ENCODE data around the gene ZC3HAV1.

Gene ZC3HAV1

DNA sequence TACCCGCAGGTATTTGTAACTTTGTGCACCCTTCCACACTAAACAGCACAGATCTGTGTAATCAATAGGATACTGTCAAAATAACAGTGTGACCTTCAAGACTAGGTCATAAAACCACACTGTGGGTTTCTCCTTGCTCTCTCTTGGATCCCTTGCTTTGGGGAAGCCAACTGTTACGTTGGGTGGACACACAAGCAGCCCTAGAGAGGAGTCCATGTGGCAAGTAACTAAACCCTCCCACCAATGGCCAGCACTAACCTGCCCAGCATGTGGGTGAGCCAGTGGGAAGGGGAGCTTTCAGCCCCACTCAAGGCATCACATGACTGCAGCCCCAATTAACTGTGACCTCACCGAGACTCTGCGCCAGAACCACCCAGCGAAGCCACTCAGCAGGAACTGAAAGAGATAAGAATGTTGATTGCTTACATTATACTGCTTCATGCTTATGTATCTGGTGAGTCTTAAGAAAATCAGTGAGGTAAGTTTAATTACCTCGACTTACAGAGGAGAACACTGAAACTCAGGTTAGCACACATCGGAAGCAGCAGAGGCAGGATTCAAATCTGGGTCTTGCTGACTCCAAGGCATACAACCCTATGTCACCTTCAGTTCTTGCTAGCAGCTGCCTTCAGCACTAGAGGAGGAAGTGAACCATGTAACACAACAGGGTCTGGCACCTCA lies 9.4 kb upstream of the ZC3HAV1 start:
- no peak overlapping the region for H3K9ac ChIP-seq (ENCODE audit: low read depth, low read length)
- peaks cover 12% of the 10 kb centered on the region for H3K4me1 ChIP-seq (ENCODE audit: insufficient read depth, low read length)
- H3K9me3 ChIP-seq (ENCODE audit: control insufficient read depth, insufficient read depth, low read length), result no peaks in the 10 kb centered on the region
- H3K36me3 ChIP-seq (ENCODE audit: insufficient read depth, low read length), result no peaks in the 10 kb centered on the region

DNA sequence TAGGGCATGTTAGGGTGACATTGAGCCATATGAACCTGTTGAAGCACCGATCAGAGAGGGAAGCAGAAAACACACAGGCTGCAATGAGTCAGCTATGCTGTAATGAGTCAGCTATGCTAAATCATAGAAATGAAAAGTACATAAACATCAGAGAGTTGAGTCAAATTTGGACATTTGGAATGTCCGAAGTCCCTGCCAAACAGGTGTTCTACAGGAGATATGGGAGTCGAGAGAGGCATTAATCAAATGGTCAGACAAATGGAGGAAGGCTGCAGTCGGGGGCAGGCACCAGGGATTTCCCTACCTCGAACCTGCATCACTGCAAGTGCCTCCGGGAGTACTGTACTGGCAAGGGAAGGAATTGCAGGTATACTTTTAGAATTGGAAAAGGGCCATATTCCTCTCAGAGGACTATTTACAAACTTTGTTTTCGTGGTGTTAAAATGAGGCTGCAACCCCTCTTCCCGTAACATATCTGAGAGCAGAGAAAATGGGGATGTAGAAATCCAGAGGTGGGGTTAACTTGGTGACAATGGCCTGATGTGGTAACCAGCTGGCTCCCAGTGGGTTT lies 8.8 kb upstream of the ZC3HAV1 start:
- Histone ChIP-seq H3K9ac (ENCODE audit: low read depth, low read length) (no peak overlapping the region), H3K36me3 (ENCODE audit: insufficient read depth, low read length) (no peaks in the 10 kb centered on the region), H3K9me3 (ENCODE audit: control insufficient read depth, insufficient read depth, low read length) (no peaks in the 10 kb centered on the region), H3K4me1 (ENCODE audit: insufficient read depth, low read length) (peaks cover 12% of the 10 kb centered on the region)

DNA sequence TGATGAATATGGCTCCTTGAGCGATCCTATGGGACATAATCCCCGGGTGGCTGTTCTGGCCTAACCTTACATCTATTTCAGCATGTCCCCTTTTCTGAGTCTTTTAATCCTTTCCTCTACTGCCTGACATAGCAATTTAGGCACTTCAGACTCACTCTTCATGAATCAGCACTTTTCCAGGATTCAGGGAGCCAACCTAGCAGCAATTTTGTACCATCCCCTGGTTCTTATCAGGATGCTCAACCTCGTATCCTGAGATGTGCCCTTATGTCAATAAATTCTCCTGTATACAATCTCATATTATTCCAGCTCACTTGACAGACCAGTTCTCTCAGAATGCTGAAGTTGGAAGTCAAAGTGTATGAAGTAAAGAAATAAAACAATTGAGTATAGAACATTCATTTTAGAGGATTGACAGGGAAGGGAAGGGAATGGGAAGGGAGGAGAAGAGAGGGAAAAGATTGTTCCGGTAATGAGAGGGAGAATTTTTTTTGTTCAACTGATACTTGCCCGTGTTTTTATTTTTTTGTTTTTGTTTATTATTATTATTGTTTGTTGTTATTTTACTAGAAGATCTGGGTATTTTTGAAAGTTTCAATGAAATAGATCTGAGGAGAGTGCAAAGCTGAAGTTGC lies 8.2 kb upstream of the ZC3HAV1 start:
- no peak overlapping the region for H3K9ac ChIP-seq (ENCODE audit: low read depth, low read length)
- peaks cover 12% of the 10 kb centered on the region for H3K4me1 ChIP-seq (ENCODE audit: insufficient read depth, low read length)
- no peaks in the 10 kb centered on the region for H3K9me3 ChIP-seq (ENCODE audit: control insufficient read depth, insufficient read depth, low read length)

DNA sequence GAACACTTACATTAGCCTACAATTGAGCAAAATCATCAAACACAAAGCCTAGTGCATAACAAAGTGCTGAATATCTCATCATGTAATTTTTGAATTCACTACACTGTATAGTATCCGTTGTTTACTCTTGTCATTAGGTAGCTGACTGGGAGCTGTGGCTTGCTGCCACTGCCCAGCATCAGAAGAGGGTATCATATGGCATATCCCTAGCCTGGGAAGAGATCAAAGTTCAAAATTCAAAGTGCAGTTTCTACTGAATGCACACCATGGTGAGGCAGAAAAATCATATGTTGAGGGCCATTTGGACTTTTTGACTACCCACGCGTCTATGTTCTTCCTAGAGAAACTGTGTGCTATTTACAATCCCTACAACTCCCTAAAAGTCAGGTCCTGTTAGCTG lies 7.5 kb upstream of the ZC3HAV1 start:
- no peaks in the 10 kb centered on the region for H3K36me3 ChIP-seq (ENCODE audit: insufficient read depth, low read length)
- peaks cover 12% of the 10 kb centered on the region for H3K4me1 ChIP-seq (ENCODE audit: insufficient read depth, low read length)
- no peak overlapping the region for H3K9ac ChIP-seq (ENCODE audit: low read depth, low read length)
- H3K9me3 ChIP-seq (ENCODE audit: control insufficient read depth, insufficient read depth, low read length), result no peaks in the 10 kb centered on the region

More for the DNA sequence above, 8.2 kb upstream of the ZC3HAV1 start:
- H3K36me3 ChIP-seq (ENCODE audit: insufficient read depth, low read length), result no peaks in the 10 kb centered on the region

DNA sequence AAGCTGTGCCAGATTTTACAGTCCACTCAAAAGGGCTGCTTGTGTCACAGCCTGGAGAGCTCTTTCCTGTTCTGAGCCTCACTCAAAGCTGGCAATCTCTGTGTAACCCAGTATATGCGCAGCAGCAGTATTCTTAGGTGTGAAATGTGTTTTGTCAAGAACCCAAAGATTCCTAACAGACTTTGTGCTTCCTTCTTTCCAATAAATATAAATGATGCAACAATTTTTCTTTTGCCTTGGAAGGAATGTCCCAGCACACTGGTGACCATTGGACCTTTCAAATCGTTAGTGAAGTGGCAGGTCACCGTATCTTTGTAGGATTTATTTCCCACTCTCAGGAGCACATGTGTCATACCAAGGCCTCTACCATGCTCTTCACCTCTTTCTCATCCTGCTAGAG lies 5.6 kb upstream of the ZC3HAV1 start:
- no peak overlapping the region for H3K9ac ChIP-seq (ENCODE audit: low read depth, low read length)
- peaks cover 12% of the 10 kb centered on the region for H3K4me1 ChIP-seq (ENCODE audit: insufficient read depth, low read length)
- no peaks in the 10 kb centered on the region for H3K36me3 ChIP-seq (ENCODE audit: insufficient read depth, low read length)
- no peaks in the 10 kb centered on the region for H3K9me3 ChIP-seq (ENCODE audit: control insufficient read depth, insufficient read depth, low read length)

DNA sequence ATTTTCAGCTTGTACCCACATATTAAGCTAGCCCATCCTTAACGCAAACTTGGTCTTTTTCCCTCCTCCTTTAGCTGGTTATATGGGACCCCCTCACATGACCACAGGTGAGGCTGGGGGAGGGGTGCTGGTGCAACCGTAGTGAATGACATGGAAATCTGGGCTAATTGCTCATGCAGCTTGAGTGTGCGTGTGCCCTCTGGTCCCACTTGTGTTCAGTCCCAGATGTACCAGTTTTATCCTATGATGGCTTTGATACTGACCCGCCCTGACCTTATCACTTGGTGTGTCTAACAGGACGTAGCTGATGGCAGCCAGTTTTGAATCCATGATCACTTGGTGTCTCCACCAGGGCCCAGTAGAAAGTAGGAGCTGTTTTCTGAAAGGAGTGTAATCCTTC lies 5.1 kb upstream of the ZC3HAV1 start:
- Histone ChIP-seq H3K4me1 (ENCODE audit: insufficient read depth, low read length) (peaks cover 12% of the 10 kb centered on the region), H3K9me3 (ENCODE audit: control insufficient read depth, insufficient read depth, low read length) (no peaks in the 10 kb centered on the region), H3K9ac (ENCODE audit: low read depth, low read length) (no peak overlapping the region), H3K36me3 (ENCODE audit: insufficient read depth, low read length) (no peaks in the 10 kb centered on the region)

DNA sequence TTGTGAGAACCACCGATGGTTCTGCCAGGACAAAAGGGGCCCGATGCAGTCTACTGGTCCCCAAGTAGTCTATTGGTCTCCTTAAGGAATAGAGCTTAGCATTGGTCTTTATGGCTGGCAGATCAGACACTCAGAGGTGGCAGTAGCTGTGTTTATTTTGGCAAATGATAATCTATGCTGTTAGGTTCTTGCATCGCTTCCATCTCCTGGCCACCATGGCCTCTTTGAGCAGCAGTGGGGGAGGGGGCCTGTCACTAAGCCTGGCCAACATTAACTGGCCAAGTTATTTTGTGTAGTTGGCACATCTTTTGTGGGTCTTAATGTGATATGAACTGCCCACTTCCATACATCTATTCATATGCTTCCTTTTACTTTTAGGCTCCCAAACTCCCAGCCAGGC lies 4.5 kb upstream of the ZC3HAV1 start:
- peaks cover 12% of the 10 kb centered on the region for H3K4me1 ChIP-seq (ENCODE audit: insufficient read depth, low read length)
- H3K36me3 ChIP-seq (ENCODE audit: insufficient read depth, low read length), result no peaks in the 10 kb centered on the region
- no peaks in the 10 kb centered on the region for H3K9me3 ChIP-seq (ENCODE audit: control insufficient read depth, insufficient read depth, low read length)
- H3K9ac ChIP-seq (ENCODE audit: low read depth, low read length), result no peak overlapping the region

DNA sequence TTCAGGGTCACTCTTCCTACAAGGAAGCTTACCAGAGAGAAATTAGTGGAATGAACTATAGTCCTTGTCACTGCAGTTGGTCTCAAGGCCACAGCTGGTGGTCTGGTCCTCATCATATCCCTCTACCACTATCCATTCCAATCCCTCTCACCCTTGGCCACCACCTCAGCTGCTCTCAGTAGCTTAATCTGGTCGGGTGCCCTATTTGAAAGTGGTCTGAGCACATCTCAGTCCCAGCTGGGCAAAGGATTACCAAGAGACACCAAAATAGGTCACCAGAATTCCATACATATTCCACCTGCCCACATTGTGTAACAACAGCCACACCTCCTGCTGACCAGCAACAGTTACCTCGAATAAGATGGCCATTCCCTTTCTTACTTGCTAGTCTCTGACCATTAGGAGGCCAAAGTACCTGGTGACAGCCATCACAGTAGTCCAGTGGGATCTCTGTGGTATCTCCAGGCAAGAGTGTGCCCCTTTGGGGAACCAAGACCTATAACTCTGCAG lies 3.3 kb upstream of the ZC3HAV1 start:
- Histone ChIP-seq H3K9me3 (ENCODE audit: control insufficient read depth, insufficient read depth, low read length) (no peaks in the 10 kb centered on the region), H3K36me3 (ENCODE audit: insufficient read depth, low read length) (no peaks in the 10 kb centered on the region), H3K9ac (ENCODE audit: low read depth, low read length) (no peak overlapping the region), H3K4me1 (ENCODE audit: insufficient read depth, low read length) (0 out of 2 replicates have a peak, but pooled peaks cover 1% of the 10 kb centered on the region)

DNA sequence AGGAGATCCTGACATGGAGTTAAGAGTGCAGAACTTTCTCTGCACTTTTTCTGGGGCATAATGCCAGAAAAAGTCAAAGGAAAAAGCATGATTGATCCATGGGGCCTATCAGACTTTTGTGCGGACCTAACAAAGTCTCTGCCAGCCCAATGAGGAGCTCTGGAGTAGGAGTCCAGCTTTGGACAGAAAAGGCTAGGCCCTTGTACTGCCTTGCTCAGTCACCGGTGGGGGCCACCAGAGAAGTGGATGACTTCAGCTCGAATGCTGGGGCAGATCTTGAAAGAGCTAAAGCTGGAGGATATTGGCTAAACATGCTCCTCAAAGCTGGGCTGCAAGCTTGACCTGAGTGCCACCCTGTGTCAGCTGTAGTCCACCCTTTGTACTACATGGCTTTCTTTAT lies 2.8 kb upstream of the ZC3HAV1 start:
- H3K4me1 ChIP-seq (ENCODE audit: insufficient read depth, low read length), result no peaks in the 10 kb centered on the region
- H3K9me3 ChIP-seq (ENCODE audit: control insufficient read depth, insufficient read depth, low read length), result no peaks in the 10 kb centered on the region
- no peaks in the 10 kb centered on the region for H3K36me3 ChIP-seq (ENCODE audit: insufficient read depth, low read length)
- no peak overlapping the region for H3K9ac ChIP-seq (ENCODE audit: low read depth, low read length)

DNA sequence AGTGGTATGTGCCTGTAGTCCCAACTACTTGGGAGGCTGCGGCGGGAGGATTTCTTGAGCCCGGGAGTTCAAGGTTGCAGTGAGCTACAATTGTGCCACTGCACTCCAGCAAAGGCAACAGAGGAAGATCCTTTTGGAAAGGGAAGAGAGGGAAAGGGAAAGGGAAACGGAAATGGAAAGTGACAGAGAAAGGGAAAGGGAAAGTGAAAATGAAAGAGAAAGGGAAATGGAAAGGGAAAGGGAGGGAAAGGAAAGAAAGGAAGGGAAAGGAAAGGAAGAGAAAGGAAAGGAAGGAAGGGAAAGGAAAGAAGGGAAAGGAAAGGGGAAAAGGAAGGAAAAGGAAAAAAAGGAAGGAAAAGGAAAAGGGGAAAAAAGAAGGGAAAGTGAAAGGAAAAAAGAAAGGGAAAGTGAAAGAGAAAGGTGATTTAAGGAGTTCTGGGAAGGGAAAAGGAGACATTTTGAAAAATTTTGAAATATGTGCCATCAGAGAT lies 2.3 kb upstream of the ZC3HAV1 start:
- H3K9me3 ChIP-seq (ENCODE audit: control insufficient read depth, insufficient read depth, low read length), result no peaks in the 10 kb centered on the region
- no peaks in the 10 kb centered on the region for H3K4me1 ChIP-seq (ENCODE audit: insufficient read depth, low read length)
- no peak overlapping the region for H3K9ac ChIP-seq (ENCODE audit: low read depth, low read length)
- H3K36me3 ChIP-seq (ENCODE audit: insufficient read depth, low read length), result no peaks in the 10 kb centered on the region

DNA sequence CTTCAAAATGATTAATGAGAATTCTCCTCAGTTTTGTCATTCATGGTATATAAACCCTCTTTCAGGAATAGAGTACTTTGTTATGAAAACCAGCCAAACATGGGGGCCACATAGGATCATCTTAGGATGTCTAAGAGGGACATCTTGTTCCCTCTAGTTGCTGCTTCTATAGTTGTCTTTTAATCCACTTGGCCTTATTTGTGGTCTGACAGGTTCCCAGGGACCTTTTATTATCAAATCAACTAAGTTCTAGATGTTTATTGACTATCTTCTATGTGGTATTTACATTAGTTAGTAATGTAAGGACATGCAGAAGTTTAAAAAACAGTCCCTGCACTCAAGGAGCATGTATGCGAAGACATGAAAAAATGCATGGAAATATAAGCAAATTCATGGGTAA lies 1.6 kb upstream of the ZC3HAV1 start:
- Histone ChIP-seq H3K9me3 (ENCODE audit: control insufficient read depth, insufficient read depth, low read length) (no peaks in the 10 kb centered on the region), H3K9ac (ENCODE audit: low read depth, low read length) (no peak overlapping the region), H3K4me1 (ENCODE audit: insufficient read depth, low read length) (no peaks in the 10 kb centered on the region), H3K36me3 (ENCODE audit: insufficient read depth, low read length) (no peaks in the 10 kb centered on the region)

DNA sequence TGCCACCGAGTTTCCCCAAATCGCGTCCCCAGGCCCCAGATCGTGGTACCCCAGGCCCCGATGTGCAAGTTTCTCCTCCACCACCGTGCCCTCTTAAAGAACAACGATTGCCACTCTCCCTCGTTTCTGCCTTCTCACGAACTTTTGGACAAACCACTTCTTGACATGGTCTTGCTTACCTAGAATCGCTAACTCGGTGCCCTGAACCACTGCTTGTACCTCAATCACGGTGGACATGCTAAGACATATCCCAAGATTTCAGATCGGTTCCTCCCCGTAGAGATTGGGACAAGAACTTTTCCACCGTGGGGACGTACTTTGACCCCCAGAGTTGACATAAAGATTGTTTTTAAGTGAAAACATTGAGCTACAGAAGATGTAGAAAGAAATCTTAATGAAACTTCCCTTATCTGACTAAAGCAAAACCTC lies 477 bp upstream of the ZC3HAV1 start:
- H3K9ac ChIP-seq (ENCODE audit: low read depth, low read length), result peak overlapping the region; percentile 93
- no peaks in the 10 kb centered on the region for H3K4me1 ChIP-seq (ENCODE audit: insufficient read depth, low read length)
- H3K36me3 ChIP-seq (ENCODE audit: insufficient read depth, low read length), result no peaks in the 10 kb centered on the region
- H3K9me3 ChIP-seq (ENCODE audit: control insufficient read depth, insufficient read depth, low read length), result no peaks in the 10 kb centered on the region

DNA sequence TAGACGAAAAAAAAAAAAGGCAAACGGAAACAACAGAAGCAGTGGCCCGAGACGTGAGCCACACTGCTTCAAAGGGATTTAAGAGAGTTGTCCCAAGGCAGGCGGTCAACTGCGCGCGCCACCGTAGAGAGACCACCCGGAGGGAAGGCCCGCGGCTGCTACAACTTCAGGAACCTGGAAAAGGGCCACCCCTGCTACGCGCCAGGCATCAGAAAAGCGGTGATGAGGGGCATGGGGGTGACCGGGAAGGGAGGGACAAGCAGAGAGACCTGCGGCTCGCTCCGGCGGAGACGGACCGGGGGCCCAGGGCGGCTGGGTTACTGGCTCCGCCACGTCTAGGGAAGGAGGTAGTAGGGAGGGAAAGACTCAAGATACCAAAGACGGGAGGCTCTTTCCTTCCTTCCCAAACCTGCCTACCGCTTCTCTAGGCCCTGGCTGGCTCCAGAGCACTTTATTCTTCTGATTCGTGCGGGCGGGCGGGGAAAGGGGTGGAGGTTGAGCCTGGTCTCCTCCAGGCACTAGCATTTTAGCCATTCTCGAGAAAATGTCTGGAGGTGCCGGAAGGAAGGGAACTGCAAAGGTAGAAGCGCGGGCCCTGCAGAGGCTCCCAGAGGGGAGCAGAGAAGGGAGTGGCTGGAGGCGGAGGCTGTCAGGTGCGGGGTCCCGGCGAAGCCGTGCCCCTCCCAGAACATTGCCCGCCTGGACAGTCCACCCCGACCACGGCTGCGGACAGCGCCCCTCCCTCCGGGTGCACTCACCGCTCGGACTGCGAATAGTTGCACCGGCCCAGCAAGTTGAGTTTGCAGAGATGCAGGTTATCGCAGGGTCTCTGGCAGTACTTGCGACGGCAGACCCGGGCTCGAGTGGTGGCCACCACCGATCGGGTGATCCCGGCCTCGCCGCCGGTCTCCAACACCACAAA lies 993 bp downstream of the ZC3HAV1 start:
- Histone ChIP-seq H3K9ac (ENCODE audit: low read depth, low read length) (peak overlapping the region; percentile 93), H3K36me3 (ENCODE audit: insufficient read depth, low read length) (no peaks in the 10 kb centered on the region), H3K4me1 (ENCODE audit: insufficient read depth, low read length) (no peaks in the 10 kb centered on the region), H3K9me3 (ENCODE audit: control insufficient read depth, insufficient read depth, low read length) (no peaks in the 10 kb centered on the region)

DNA sequence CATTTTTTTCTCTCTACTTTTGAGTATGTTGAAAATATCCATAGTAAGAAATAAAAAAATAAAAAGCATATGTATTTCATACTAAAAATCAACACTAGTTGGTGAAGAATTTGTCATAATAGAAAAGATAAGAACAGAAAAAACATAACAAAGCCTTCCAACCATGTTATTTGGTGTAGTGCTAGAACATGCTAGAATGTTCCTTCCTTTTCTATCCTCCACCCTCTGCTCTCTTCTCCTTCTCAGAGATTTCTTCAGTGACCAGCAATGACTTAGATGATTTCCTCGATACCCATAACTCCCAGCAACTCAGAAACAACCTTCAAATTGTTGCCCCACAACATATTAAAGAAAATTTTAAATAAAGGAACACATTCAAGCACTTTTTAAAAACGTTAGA lies 2.6 kb downstream of the ZC3HAV1 start:
- H3K9me3 ChIP-seq (ENCODE audit: control insufficient read depth, insufficient read depth, low read length), result no peaks in the 10 kb centered on the region
- no peak overlapping the region for H3K9ac ChIP-seq (ENCODE audit: low read depth, low read length)
- no peaks in the 10 kb centered on the region for H3K36me3 ChIP-seq (ENCODE audit: insufficient read depth, low read length)
- no peaks in the 10 kb centered on the region for H3K4me1 ChIP-seq (ENCODE audit: insufficient read depth, low read length)
